Duodenal mucosa (tissue), 2 donors: Measurements from ENCODE around the gene ACP3.

Experiments used
- H3K27ac ChIP-seq: one replicate; pipeline ENCODE4 v1.7.0; 2013; ENCODE audit warnings: low read depth, low read length
- H3K27me3 ChIP-seq, 2 donors: one replicate each; pipeline ENCODE4 v1.7.0; 2013; ENCODE audit warnings: low read length in 2 of 2, control low read depth in 1 of 2; ENCODE audit not compliant: insufficient read depth in 2 of 2, control insufficient read depth in 1 of 2
- H3K36me3 ChIP-seq, 2 donors: one replicate each; pipeline ENCODE4 v1.7.0; 2013; ENCODE audit warnings: low read length in 2 of 2, control low read depth in 1 of 2; ENCODE audit not compliant: insufficient read depth in 2 of 2, control insufficient read depth in 1 of 2
- H3K4me1 ChIP-seq, 2 donors: one replicate each; pipeline ENCODE4 v1.7.0; 2013; ENCODE audit warnings: low read length in 2 of 2, control low read depth in 1 of 2; ENCODE audit not compliant: insufficient read depth in 2 of 2, control insufficient read depth in 1 of 2
- H3K4me3 ChIP-seq, 2 donors: one replicate each; pipeline ENCODE4 v1.7.0; 2013; ENCODE audit warnings: low read length in 2 of 2, low read depth in 1 of 2
- H3K9ac ChIP-seq, 2 donors: one replicate each; pipeline ENCODE4 v1.7.0; 2013; ENCODE audit warnings: low read length in 2 of 2, low read depth in 1 of 2
- H3K9me3 ChIP-seq, 2 donors: one replicate each; pipeline ENCODE4 v1.7.0; 2013; ENCODE audit warnings: low read length in 2 of 2, control low read depth in 1 of 2; ENCODE audit not compliant: control insufficient read depth in 1 of 2

Gene ACP3

DNA sequence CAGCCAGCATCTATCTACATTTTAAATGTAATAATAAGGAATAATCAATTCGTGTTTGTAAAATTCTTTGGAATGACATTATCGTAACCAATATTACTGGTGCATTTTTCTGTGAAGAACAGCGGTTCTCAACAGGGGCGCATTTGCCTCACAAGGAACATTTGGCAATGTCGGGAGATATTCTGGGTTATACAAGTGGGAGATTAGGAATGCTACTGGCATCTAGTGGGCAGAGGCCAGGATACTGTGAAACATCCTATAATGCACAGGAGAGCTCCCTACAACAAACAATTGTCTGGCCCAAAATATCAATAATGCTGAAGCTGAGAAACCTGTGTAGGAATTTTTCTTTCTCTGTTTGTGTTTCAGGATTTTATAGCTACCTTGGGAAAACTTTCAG is 25.0 kb downstream of the ACP3 start:
- no peak overlapping the region for H3K9ac ChIP-seq
- H3K36me3 ChIP-seq, result no peaks in the 10 kb centered on the region
- no peaks in the 10 kb centered on the region for H3K9me3 ChIP-seq
- no peaks in the 10 kb centered on the region for H3K27me3 ChIP-seq
- no peak overlapping the region for H3K27ac ChIP-seq
- H3K4me1 ChIP-seq, result peaks cover 0 to 5% of the 10 kb centered on the region in 2 donors
- no peak overlapping the region for H3K4me3 ChIP-seq

DNA sequence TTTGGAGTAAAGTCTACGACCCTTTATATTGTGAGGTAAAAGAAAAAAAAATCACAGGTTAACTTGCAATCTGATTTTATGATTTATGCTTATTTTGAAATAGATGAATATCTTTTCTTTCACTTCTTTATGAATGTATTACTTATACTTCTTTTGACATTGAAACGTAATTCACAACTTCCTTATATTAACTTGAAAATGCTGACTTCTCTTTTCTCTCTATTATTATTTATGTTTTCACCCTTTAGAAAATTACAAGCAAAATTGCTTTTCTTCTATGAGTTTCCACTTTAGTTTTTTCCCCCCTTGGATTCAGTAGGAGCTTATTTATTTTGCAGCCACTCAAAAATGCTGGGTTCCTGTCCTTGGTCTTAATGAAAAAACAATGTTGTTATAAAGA is 25.4 kb downstream of the ACP3 start:
- H3K9ac ChIP-seq, result no peak overlapping the region
- H3K27me3 ChIP-seq, result no peaks in the 10 kb centered on the region
- no peaks in the 10 kb centered on the region for H3K9me3 ChIP-seq
- H3K36me3 ChIP-seq, result no peaks in the 10 kb centered on the region
- H3K27ac ChIP-seq, result no peak overlapping the region
- no peak overlapping the region for H3K4me3 ChIP-seq
- H3K4me1 ChIP-seq, result peaks cover 0 to under 1% of the 10 kb centered on the region in 2 donors

DNA sequence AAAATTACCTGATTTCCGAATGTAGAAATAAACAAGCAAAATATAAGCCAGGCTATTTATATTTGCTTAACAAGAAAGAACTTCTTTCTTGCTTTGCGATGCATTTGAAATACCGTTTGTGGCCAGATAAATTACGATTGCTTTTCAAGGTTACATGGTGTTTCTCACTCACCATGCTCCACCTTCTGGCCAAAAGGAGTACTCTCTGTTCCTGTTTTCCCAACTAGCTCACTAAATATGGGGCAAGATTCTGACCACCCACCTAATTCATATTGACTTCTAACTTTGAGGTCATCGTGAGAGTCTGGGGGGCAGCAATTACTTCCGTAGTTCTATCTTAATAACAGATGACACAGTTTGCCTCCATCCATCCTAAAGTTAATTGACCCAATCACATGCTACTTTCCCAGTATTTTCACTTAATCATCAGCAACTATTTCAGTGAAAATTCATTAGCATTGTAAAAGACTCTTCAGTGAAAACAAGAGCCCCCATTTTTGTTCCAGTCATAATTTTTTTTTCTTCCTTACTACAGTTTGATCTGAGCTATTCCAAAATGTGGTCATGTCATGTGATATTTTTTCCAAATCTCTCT is 25.9 kb downstream of the ACP3 start:
- Histone ChIP-seq H3K27ac (no peak overlapping the region), H3K9ac (no peak overlapping the region), H3K36me3 (no peaks in the 10 kb centered on the region), H3K4me1 (no peaks in the 10 kb centered on the region), H3K4me3 (no peak overlapping the region), H3K27me3 (no peaks in the 10 kb centered on the region), H3K9me3 (no peaks in the 10 kb centered on the region)

DNA sequence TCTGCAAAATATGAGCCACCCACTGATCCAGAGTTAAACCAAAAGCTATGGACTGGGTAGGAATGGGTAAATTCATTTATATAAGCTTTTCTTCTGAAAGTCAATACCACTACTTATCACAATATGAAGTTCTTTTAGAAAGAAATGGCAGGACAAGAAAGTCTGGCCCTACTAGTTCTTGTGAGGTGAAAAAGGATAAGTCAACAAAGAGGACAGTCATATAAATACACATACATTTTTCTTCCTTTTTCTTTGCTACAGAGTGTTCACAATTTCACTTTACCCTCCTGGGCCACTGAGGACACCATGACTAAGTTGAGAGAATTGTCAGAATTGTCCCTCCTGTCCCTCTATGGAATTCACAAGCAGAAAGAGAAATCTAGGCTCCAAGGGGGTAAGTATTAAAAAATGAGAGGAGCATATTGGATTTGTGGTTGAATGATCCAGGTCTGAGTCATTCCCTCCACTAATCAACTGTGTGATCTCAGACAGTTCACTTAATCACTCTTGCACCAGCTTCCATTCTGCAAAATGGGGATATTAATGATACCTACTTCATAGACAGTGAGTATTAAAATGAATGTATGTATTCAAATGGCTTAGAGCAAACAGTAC is 27.6 kb downstream of the ACP3 start:
- no peak overlapping the region for H3K9ac ChIP-seq
- no peak overlapping the region for H3K4me3 ChIP-seq
- no peaks in the 10 kb centered on the region for H3K9me3 ChIP-seq
- H3K27ac ChIP-seq, result no peak overlapping the region
- H3K36me3 ChIP-seq, result no peaks in the 10 kb centered on the region
- no peaks in the 10 kb centered on the region for H3K4me1 ChIP-seq
- no peaks in the 10 kb centered on the region for H3K27me3 ChIP-seq

DNA sequence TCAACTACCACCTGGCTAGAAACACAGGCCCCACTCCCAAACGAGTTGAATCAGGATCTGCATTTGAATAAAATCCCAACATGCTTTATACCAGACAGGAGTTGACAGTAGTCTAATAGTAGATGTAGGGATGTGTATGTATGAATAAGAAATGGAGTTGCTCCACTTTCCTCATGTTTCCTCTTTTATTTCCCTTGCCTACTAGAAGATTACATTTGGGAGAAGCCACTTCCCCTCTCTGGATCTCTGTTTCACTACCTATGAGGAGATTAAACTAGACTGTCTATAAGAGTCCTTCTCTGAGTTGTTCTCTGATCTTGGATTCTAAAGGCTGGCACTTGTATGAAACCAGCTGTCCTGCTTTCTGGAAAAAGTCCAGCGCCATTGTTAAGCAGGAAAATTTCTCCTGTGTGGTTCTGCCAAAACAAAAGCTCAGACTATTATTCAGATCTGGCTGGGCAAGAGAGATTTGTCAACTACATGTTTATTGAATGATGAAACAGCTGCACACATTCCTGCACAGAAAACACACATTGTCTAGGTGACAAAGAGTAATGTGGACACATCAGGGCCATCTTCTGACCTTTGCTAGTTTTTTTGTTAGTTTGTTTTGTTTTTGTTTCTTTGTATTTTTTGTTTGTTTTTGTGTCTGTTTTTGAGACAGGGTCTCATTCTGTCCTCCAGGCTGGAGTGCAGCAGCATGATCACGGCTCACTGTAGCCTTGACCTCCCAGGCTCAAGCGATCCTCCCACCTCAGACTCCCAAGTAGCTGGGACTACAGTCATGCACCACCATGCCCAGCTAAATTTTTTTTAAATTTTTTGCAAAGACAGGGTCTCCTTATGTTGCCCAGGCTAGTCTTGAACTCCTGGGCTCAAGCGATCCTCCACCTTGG is 29.9 kb downstream of the ACP3 start:
- no peak overlapping the region for H3K9ac ChIP-seq
- no peak overlapping the region for H3K4me3 ChIP-seq
- no peaks in the 10 kb centered on the region for H3K36me3 ChIP-seq
- no peak overlapping the region for H3K27ac ChIP-seq
- H3K27me3 ChIP-seq, result no peaks in the 10 kb centered on the region
- H3K4me1 ChIP-seq, result no peaks in the 10 kb centered on the region
- no peaks in the 10 kb centered on the region for H3K9me3 ChIP-seq

DNA sequence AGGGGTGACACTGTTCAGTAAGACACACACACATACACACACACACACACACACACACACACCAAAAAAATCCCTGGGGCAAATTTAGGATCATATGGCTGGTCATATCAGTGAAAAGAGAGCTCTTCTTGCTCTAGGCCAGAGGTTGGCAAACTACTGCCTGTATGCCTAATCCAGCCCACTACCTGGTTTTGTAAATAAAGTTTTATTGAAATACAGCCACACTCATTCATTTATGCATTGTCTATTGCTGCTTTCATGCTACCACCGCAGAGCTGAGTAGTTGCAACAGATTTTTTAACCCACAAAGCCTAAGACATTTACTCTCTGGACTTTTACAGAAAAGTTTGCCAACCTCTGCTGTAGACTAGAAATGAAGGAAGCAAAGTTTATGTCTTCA is 30.6 kb downstream of the ACP3 start:
- no peak overlapping the region for H3K27ac ChIP-seq
- no peaks in the 10 kb centered on the region for H3K9me3 ChIP-seq

DNA sequence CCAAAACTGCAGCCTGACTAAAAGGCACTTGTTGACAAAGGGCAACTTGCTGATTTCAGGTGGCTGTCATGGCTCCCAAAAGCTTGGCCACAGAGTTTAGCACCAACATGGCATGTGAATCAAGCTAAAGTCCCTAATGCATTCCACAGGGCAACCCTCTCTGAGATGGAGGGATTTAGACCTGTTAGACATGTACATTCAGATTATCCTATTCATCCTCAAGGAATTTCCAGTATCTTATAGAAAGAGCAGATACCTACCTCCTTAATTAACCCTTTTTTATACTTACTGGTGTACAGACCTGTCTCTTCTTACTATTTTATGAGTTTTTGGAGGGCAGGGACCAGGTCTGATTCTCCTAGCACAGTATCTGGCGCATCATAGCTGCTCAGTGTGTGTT is 31.3 kb downstream of the ACP3 start:
- no peak overlapping the region for H3K27ac ChIP-seq
- H3K9me3 ChIP-seq, result no peaks in the 10 kb centered on the region
- no peaks in the 10 kb centered on the region for H3K36me3 ChIP-seq
- no peaks in the 10 kb centered on the region for H3K4me1 ChIP-seq
- H3K4me3 ChIP-seq, result no peak overlapping the region
- no peak overlapping the region for H3K9ac ChIP-seq
- no peaks in the 10 kb centered on the region for H3K27me3 ChIP-seq

More for the DNA sequence above, 30.6 kb downstream of the ACP3 start:
- Histone ChIP-seq H3K27me3 (no peaks in the 10 kb centered on the region), H3K4me3 (no peak overlapping the region), H3K9ac (no peak overlapping the region), H3K4me1 (no peaks in the 10 kb centered on the region), H3K36me3 (no peaks in the 10 kb centered on the region)

DNA sequence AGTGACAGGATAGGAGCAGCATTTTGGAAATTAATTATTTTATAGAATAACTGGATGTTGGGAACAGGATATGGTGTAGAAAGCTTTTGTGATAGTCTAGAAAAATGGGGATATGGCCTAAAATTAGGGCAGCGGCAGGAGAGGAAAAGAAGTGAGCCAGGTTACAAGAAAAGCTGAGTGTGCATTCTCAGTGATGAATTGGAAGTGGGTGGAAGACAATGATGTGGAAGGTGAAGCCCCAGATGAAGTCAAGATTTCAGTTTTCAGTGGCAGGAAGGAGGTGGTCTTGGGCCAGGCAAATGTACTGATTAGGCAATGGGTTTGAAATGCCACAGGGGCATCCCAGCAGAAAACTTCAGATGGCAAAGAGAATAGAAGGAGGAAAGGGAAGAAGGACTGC is 33.6 kb downstream of the ACP3 start:
- Histone ChIP-seq H3K4me1 (no peaks in the 10 kb centered on the region), H3K36me3 (no peaks in the 10 kb centered on the region), H3K9ac (no peak overlapping the region), H3K4me3 (no peak overlapping the region), H3K27me3 (no peaks in the 10 kb centered on the region), H3K27ac (no peak overlapping the region), H3K9me3 (no peaks in the 10 kb centered on the region)

DNA sequence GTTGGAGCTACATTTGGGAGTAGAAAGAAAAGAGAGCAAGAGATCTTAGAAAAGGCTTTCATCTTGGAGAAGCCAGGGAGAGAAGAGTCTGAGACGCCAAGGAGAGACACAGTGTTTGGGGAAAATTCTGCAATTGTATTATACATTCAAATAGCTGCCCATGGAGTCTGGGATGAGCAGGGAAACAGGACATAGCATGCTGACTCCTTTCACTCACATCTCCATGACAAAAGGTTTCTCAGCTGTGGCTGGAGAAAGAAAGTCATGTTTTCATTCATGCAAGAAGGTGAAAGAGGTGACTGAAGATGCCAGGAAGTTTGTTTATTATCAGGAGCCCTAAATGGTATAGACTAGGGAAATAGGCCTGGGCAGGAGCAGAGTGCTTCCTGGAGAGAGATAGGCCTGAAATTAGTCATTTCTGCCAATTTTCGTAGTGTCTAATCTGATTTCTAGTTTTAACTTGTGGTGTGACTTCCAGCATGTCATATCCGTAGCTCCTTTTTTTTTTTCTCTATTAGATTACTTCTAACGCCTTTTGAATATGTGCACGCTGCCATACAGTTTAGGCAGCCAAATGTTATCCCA is 34.1 kb downstream of the ACP3 start:
- Histone ChIP-seq H3K9ac (no peak overlapping the region), H3K27me3 (no peaks in the 10 kb centered on the region), H3K4me3 (no peak overlapping the region), H3K9me3 (no peaks in the 10 kb centered on the region), H3K36me3 (no peaks in the 10 kb centered on the region), H3K27ac (no peak overlapping the region), H3K4me1 (no peaks in the 10 kb centered on the region)

DNA sequence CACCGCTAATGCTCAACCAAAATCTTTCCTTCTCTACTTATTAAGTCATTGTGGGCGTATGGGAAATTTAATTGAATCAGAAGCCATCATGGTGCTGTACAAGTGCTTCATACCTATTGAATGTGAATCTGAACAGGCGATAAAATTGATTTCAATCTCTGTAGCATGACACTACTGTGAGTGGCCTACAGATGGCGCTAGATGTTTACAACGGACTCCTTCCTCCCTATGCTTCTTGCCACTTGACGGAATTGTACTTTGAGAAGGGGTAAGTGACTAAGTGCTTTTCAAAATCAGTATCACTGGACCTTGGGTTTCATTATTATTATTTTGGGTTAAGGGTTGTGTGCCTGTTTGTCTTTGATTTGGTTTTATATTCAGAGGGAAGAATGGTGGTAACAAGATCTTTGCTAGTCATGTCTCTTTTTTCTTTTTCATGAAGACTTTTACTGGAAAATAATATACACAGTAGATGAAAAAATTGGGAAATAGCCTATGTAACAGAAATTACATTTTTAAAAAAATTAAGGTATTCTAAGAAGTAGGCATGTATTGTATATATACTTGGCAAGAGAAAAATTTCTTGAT is 35.4 kb downstream of the ACP3 start:
- H3K4me3 ChIP-seq, result no peak overlapping the region
- H3K9me3 ChIP-seq, result no peaks in the 10 kb centered on the region
- H3K27me3 ChIP-seq, result no peaks in the 10 kb centered on the region
- H3K27ac ChIP-seq, result no peak overlapping the region
- H3K9ac ChIP-seq, result no peak overlapping the region
- no peaks in the 10 kb centered on the region for H3K4me1 ChIP-seq
- H3K36me3 ChIP-seq, result no peaks in the 10 kb centered on the region
